Activated CD8-positive, alpha-beta memory T cell treated with anti-CD3 and anti-CD28 coated beads, Interleukin-2, amount 10 ng/mL, durations not matched to agents 7 days and 5 days (primary cell): Measurements from ENCODE around the gene MEA1. TPM values are rescaled to one million over a fixed set of nuclear protein-coding genes. Genes with fewer than 3 reads are reported as not detected.

Experiments used
- total RNA-seq, 2 experiments: library from RNA; stranded (reverse); gene quantifications; one replicate each; pipeline ENCODE4 v1.2.3, GENCODE V29; 2021

Gene MEA1
- total RNA-seq, 2 experiments from 2014 or later = 61.8 to 75.2 TPM

Other genes starting within 250 kb of the MEA1 start
- 10 to 100 TPM; 22.9 to 24.3 TPM for gene BICRAL, start 231.9 kb downstream of the MEA1 start, total RNA-seq
- 100 to 1,000 TPM in 1 of 2 experiments, 10 to 100 TPM in 1; 73.5 to 105 TPM for gene RPL7L1, start 134.3 kb downstream of the MEA1 start, total RNA-seq
- gene PTCRA, start 97.9 kb downstream of the MEA1 start, total RNA-seq = not detected
- gene CNPY3, start 84.5 kb downstream of the MEA1 start, total RNA-seq = 10 to 100 TPM; 44.1 to 56.4 TPM
- gene GNMT, start 53.2 kb downstream of the MEA1 start, total RNA-seq = under 1 TPM; 0.26 to 0.70 TPM
- 10 to 100 TPM; 24.7 to 26.3 TPM for gene PEX6, start 34.8 kb downstream of the MEA1 start, total RNA-seq
- 10 to 100 TPM; 53.0 to 58.4 TPM for gene PPP2R5D, start 29.4 kb downstream of the MEA1 start, total RNA-seq
- 10 to 100 TPM; 62.6 to 75.1 TPM for gene KLHDC3, start 303 bp upstream of the MEA1 start, total RNA-seq
- gene RRP36, start 7.7 kb upstream of the MEA1 start, total RNA-seq = 10 to 100 TPM; 60.9 to 71.8 TPM
- 10 to 100 TPM; 10.4 to 12.0 TPM for gene CUL7, start 39.9 kb upstream of the MEA1 start, total RNA-seq
- 10 to 100 TPM; 64.2 to 71.0 TPM for gene MRPL2, start 45.5 kb upstream of the MEA1 start, total RNA-seq
- gene KLC4, start 45.7 kb upstream of the MEA1 start, total RNA-seq = 10 to 100 TPM; 15.1 to 16.4 TPM
- gene PTK7, start 62.4 kb upstream of the MEA1 start, total RNA-seq = under 1 TPM; 0.33 to 0.85 TPM
- gene SRF, start 157.3 kb upstream of the MEA1 start, total RNA-seq = 10 to 100 TPM; 45.0 to 53.2 TPM
- 10 to 100 TPM; 49.9 to 71.3 TPM for gene CUL9, start 168.2 kb upstream of the MEA1 start, total RNA-seq
- 10 to 100 TPM; 54.0 to 60.0 TPM for gene DNPH1, start 215.5 kb upstream of the MEA1 start, total RNA-seq
- gene TTBK1, start 229.5 kb upstream of the MEA1 start, total RNA-seq = under 1 TPM; 0.20 to 0.80 TPM